SK-N-SH treated with all-trans-retinoic acid at 6 μM for 48 hours (cell line): Measurements from ENCODE around the gene TOP1.

Experiments used
- ATAC-seq: fragments of 200-7000 bp; cut with Tn5 transposase; 3 replicates; pipeline ENCODE4 v1.9.1; 2020; ENCODE audit warnings: mild to moderate bottlenecking, moderate library complexity
- ARNTL ChIP-seq: fragments of 450-650 bp; formaldehyde crosslinking; IDR thresholded peaks from 2 replicates; pipeline ENCODE4 v1.5.0; 2020; ENCODE audit warnings: low read depth, mild to moderate bottlenecking, moderate library complexity, borderline replicate concordance
- BACH2 ChIP-seq: fragments of 250-450 bp; sonication (Bioruptor Pico); IDR thresholded peaks from 2 replicates; pipeline ENCODE4 v1.9.0; 2021; ENCODE audit warnings: mild to moderate bottlenecking, borderline replicate concordance
- CSDC2 ChIP-seq: fragments of 250-450 bp; sonication (Bioruptor Pico); IDR thresholded peaks from 2 replicates; pipeline ENCODE4 v1.5.0; 2020; ENCODE audit warnings: mild to moderate bottlenecking, moderate library complexity
- GLIS3 ChIP-seq: fragments of 250-450 bp; sonication (Bioruptor Pico); IDR thresholded peaks from 2 replicates; pipeline ENCODE4 v1.5.0; 2020; ENCODE audit warnings: mild to moderate bottlenecking, moderate library complexity
- ISL1 ChIP-seq: fragments of 250-450 bp; sonication (Bioruptor Pico); IDR thresholded peaks from 2 replicates; pipeline ENCODE4 v2.1.2; 2022; ENCODE audit warnings: mild to moderate bottlenecking, moderate library complexity
- OSR1 ChIP-seq: fragments of 250-450 bp; sonication (Bioruptor Pico); IDR thresholded peaks from 2 replicates; pipeline ENCODE4 v1.8.0; 2022; ENCODE audit warnings: moderate library complexity, mild to moderate bottlenecking, inconsistent platforms
- PPARA ChIP-seq: fragments of 250-450 bp; sonication (Bioruptor Pico); IDR thresholded peaks from 2 replicates; pipeline ENCODE4 v1.5.0; 2020; ENCODE audit warnings: mild to moderate bottlenecking, borderline replicate concordance
- RARB ChIP-seq: fragments of 250-450 bp; sonication (Bioruptor Pico); IDR thresholded peaks from 2 replicates; pipeline ENCODE4 v1.8.0; 2021; ENCODE audit warnings: mild to moderate bottlenecking, moderate library complexity
- SNAI2 ChIP-seq: fragments of 250-450 bp; sonication (Bioruptor Pico); IDR thresholded peaks from 2 replicates; pipeline ENCODE4 v1.5.0; 2020; ENCODE audit warnings: mild to moderate bottlenecking, moderate library complexity
- TCF4 ChIP-seq: fragments of 250-450 bp; sonication (Bioruptor Pico); IDR thresholded peaks from 2 replicates; pipeline ENCODE4 v1.8.0; 2021; ENCODE audit warnings: mild to moderate bottlenecking, moderate library complexity, borderline replicate concordance
- TOX ChIP-seq: fragments of 250-450 bp; sonication (Bioruptor Pico); IDR thresholded peaks from 2 replicates; pipeline ENCODE4 v1.8.0; 2021; ENCODE audit warnings: mild to moderate bottlenecking, moderate library complexity, borderline replicate concordance
- ZC3H10 ChIP-seq: fragments of 250-450 bp; sonication (Bioruptor Pico); IDR thresholded peaks from 2 replicates; pipeline ENCODE4 v1.5.1; 2021; ENCODE audit warnings: mild to moderate bottlenecking, moderate library complexity
- ZFP3 ChIP-seq: fragments of 250-450 bp; sonication (Bioruptor Pico); IDR thresholded peaks from 2 replicates; pipeline ENCODE4 v1.5.0; 2020; ENCODE audit warnings: mild to moderate bottlenecking, moderate library complexity
- ZFP30 ChIP-seq: fragments of 450-650 bp; formaldehyde crosslinking; IDR thresholded peaks from 2 replicates; pipeline ENCODE4 v1.5.0; 2022; ENCODE audit warnings: mild to moderate bottlenecking, moderate library complexity
- ZNF565 ChIP-seq: fragments of 450-650 bp; formaldehyde crosslinking; conservative IDR thresholded peaks from 2 replicates; pipeline ENCODE4 v1.5.0; 2020; ENCODE audit warnings: low read depth, mild to moderate bottlenecking, moderate library complexity
- ZNF70 ChIP-seq: fragments of 450-650 bp; formaldehyde crosslinking; IDR thresholded peaks from 2 replicates; pipeline ENCODE4 v1.5.0; 2020; ENCODE audit warnings: mild to moderate bottlenecking, moderate library complexity
- TF ChIP-seq, protein P1 (sequence below): fragments of 250-450 bp; sonication (Bioruptor Pico); IDR thresholded peaks from 2 replicates; pipeline ENCODE4 v1.5.0; 2020; ENCODE audit warnings: mild to moderate bottlenecking, moderate library complexity
- TF ChIP-seq, protein P2 (sequence below): fragments of 250-450 bp; sonication (Bioruptor Pico); IDR thresholded peaks from 2 replicates; pipeline ENCODE4 v1.5.1; 2020; ENCODE audit warnings: low read depth, mild to moderate bottlenecking, moderate library complexity
- TF ChIP-seq, protein P3 (sequence below): fragments of 250-450 bp; sonication (Bioruptor Pico); IDR thresholded peaks from 2 replicates; pipeline ENCODE4 v1.8.0; 2020; ENCODE audit warnings: mild to moderate bottlenecking, moderate library complexity, borderline replicate concordance
- TF ChIP-seq, protein P4 (sequence below): fragments of 250-450 bp; sonication (Bioruptor Pico); IDR thresholded peaks from 2 replicates; pipeline ENCODE4 v1.5.1; 2021; ENCODE audit warnings: mild to moderate bottlenecking, moderate library complexity

TOP1 gene

DNA sequence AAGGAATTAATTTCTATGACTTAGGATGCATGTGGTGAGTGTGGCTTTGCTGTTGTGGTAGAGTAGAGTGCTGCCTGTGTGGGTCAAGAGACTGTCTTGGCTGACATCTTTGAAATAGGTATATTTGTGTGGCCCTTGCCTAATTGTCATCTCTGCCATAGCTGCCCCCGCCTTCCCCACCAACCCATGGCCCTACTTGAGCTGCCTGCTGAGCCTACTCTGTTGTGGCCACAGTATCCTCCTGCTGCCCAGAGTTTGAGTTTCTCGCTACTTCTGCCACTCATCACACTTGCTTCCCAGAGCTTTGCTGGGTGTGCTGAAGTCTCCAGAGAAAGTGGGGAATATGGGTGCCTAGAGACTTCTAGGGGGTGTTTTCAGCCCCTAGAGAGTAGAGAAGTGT is 116.7 kb downstream of the TOP1 start:
- ATAC-seq, result no peak

DNA sequence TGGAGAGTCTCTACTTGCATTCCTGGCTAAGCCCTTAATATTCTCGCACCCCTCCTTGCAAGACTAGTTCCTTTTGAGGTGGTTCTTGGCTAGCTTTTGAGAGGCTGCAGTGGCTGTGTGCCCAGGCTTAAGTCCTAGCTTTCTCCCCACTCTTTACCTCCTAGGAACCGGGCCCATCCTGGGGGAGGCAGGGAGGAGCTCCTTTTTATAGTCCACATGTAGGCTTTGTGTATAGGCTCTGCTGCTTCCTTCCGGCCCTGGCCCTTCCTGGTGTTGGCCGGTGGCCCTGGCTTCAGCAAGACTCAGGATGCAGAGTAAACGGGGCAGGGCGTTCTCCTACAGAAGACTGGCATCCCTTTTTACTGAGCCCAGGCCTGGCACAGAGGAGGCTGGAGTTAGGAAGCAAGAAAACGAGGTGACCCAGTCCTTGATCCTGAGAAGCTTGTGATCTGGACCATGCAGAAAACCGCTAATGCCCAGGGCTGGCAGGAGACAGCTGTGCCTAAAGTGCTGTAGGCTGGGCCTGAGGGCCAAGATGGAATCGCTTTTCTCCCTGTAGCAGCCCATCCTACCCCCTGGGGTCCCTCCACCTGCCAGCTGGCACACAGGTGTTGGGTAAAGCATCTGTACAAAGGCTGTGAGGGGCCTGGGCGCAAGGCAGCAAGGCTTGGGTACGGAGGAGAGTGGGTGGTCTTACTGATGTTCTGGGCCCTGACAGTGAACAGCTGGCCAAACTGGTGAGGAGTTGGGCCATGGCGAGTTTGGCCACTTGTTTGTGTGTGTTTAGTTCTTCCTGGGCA is 117.4 kb downstream of the TOP1 start:
- no peak for ATAC-seq
- TF ChIP-seq, protein P1, sequence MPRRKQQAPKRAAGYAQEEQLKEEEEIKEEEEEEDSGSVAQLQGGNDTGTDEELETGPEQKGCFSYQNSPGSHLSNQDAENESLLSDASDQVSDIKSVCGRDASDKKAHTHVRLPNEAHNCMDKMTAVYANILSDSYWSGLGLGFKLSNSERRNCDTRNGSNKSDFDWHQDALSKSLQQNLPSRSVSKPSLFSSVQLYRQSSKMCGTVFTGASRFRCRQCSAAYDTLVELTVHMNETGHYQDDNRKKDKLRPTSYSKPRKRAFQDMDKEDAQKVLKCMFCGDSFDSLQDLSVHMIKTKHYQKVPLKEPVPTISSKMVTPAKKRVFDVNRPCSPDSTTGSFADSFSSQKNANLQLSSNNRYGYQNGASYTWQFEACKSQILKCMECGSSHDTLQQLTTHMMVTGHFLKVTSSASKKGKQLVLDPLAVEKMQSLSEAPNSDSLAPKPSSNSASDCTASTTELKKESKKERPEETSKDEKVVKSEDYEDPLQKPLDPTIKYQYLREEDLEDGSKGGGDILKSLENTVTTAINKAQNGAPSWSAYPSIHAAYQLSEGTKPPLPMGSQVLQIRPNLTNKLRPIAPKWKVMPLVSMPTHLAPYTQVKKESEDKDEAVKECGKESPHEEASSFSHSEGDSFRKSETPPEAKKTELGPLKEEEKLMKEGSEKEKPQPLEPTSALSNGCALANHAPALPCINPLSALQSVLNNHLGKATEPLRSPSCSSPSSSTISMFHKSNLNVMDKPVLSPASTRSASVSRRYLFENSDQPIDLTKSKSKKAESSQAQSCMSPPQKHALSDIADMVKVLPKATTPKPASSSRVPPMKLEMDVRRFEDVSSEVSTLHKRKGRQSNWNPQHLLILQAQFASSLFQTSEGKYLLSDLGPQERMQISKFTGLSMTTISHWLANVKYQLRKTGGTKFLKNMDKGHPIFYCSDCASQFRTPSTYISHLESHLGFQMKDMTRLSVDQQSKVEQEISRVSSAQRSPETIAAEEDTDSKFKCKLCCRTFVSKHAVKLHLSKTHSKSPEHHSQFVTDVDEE (CRISPR knock-in tag), result no peak
- no peak for TF ChIP-seq SNAI2 (CRISPR knock-in tag)

More for the DNA sequence above, 116.7 kb downstream of the TOP1 start:
- TF ChIP-seq, protein P2, sequence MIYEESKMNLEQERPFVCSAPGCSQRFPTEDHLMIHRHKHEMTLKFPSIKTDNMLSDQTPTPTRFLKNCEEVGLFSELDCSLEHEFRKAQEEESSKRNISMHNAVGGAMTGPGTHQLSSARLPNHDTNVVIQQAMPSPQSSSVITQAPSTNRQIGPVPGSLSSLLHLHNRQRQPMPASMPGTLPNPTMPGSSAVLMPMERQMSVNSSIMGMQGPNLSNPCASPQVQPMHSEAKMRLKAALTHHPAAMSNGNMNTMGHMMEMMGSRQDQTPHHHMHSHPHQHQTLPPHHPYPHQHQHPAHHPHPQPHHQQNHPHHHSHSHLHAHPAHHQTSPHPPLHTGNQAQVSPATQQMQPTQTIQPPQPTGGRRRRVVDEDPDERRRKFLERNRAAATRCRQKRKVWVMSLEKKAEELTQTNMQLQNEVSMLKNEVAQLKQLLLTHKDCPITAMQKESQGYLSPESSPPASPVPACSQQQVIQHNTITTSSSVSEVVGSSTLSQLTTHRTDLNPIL (CRISPR knock-in tag), result no peak
- TF ChIP-seq, protein P1 (CRISPR knock-in tag), result no peak
- TF ChIP-seq ARNTL (CRISPR knock-in tag), result no peak
- TF ChIP-seq ZNF70 (CRISPR knock-in tag), result no peak
- TF ChIP-seq BACH2 (CRISPR knock-in tag), result no peak
- TF ChIP-seq TCF4 (CRISPR knock-in tag), result no peak
- no peak for TF ChIP-seq PPARA
- TF ChIP-seq, protein P3, sequence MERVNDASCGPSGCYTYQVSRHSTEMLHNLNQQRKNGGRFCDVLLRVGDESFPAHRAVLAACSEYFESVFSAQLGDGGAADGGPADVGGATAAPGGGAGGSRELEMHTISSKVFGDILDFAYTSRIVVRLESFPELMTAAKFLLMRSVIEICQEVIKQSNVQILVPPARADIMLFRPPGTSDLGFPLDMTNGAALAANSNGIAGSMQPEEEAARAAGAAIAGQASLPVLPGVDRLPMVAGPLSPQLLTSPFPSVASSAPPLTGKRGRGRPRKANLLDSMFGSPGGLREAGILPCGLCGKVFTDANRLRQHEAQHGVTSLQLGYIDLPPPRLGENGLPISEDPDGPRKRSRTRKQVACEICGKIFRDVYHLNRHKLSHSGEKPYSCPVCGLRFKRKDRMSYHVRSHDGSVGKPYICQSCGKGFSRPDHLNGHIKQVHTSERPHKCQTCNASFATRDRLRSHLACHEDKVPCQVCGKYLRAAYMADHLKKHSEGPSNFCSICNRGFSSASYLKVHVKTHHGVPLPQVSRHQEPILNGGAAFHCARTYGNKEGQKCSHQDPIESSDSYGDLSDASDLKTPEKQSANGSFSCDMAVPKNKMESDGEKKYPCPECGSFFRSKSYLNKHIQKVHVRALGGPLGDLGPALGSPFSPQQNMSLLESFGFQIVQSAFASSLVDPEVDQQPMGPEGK (CRISPR knock-in tag), result no peak
- no peak for TF ChIP-seq RARB (CRISPR knock-in tag)
- no peak for TF ChIP-seq TOX (CRISPR knock-in tag)
- no peak for TF ChIP-seq SNAI2 (CRISPR knock-in tag)
- TF ChIP-seq ZC3H10 (CRISPR knock-in tag), result no peak
- TF ChIP-seq, protein P4, sequence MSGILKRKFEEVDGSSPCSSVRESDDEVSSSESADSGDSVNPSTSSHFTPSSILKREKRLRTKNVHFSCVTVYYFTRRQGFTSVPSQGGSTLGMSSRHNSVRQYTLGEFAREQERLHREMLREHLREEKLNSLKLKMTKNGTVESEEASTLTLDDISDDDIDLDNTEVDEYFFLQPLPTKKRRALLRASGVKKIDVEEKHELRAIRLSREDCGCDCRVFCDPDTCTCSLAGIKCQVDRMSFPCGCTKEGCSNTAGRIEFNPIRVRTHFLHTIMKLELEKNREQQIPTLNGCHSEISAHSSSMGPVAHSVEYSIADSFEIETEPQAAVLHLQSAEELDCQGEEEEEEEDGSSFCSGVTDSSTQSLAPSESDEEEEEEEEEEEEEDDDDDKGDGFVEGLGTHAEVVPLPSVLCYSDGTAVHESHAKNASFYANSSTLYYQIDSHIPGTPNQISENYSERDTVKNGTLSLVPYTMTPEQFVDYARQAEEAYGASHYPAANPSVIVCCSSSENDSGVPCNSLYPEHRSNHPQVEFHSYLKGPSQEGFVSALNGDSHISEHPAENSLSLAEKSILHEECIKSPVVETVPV (CRISPR knock-in tag), result no peak
- no peak for TF ChIP-seq ZFP3
- TF ChIP-seq GLIS3 (CRISPR knock-in tag), result no peak
- TF ChIP-seq CSDC2, result no peak
- no peak for TF ChIP-seq ZNF565 (CRISPR knock-in tag)
- no peak for TF ChIP-seq OSR1 (CRISPR knock-in tag)

DNA sequence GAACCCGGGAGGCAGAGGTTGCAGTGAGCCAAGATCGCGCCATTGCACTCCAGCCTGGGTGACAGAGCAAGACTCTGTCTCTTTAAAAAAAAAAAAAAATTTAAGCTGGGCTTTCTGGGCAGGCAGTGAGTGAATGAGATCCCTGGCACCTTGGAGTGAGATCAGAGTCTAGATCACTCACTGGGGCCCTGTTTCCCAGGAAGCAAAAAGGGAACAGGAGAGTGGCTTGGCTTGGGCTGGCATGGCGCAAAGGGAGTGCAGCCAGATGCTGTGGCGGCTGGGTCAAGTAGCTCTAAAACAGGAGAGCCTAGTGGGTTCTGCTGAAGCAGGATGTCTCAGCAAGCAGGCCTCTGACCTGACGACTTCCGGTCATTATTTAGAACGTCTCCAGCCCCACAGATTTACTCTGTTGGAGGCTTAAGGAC is 119.2 kb downstream of the TOP1 start:
- TF ChIP-seq, protein P3 (CRISPR knock-in tag), result no peak
- TF ChIP-seq GLIS3 (CRISPR knock-in tag) (no peak), ZFP30 (no peak), ZNF70 (CRISPR knock-in tag) (no peak), TCF4 (CRISPR knock-in tag) (no peak), TOX (CRISPR knock-in tag) (no peak), SNAI2 (CRISPR knock-in tag) (no peak), ISL1 (CRISPR knock-in tag) (no peak)
- TF ChIP-seq, protein P1 (CRISPR knock-in tag), result no peak
- ATAC-seq, result no peak
